ENCODE measurements around the gene CCDC38. TPM values are rescaled to one million over a fixed set of nuclear protein-coding genes. Genes with fewer than 3 reads are reported as not detected.

The CCDC38 gene
- total RNA-seq, 1 donor from 2014 or later, result not detected

DNA sequence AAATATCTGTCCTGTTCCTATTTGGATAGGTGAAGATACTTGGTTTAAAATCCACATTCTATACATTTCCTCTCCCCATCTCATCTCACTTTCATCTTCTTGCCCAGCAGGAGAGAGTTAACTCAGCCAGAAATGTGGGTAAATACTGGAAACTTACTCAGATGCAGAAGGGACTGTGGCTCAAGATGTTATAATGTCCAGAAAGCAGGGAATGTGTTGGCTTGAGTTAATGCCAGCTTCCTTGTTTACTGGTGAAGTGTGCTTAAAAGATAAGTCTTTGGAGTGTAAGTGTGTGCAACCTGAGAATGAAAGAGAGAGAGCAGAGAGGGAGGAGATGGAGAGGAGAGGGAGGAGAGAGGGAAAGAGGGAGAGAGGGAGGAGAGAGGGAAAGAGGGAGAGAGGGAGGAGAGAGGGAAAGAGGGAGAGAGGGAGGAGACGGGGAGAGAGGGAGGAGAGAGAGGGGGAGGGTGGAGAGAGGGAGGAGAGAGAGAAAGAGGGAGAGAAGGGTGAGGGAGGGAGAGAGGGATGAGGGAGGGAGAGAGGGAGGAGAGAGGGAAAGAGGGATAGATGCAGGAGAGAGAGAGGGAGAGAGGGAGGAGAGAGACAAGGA, 105.7 kb downstream of the CCDC38 start:
- Mint-ChIP-seq H3K4me1 (ENCODE audit: low read depth) (no peaks in the 10 kb centered on the region), H3K36me3 (ENCODE audit: low read depth) (no peaks in the 10 kb centered on the region), H3K27ac (no peak overlapping the region), H3K9me3 (no peaks in the 10 kb centered on the region), H3K4me3 (no peak overlapping the region), H3K27me3 (ENCODE audit: insufficient read depth) (peaks cover 18% of the 10 kb centered on the region)
- DNase-seq (ENCODE audit: low spot score), result no peak
- intact Hi-C loops (cut with micrococcal nuclease), result no loop called here

DNA sequence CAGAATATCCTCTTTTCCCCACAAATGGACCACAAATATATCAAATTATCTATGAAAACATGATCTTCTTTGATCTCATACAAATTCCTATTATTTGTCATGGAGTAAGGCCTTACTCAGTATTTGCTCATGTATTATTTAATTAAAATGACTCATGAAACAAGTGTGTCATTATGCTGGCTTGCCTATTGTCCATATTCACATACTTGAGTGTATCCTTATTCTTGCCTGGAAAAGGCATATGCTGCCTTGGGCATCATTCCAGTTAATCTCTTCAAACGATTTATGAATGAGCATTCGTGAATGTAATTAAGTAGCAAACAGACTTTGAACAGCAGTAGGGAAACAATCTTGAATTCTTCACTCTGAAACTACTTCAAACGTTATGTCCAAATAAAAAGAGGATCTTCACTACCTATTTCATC, 106.2 kb downstream of the CCDC38 start:
- H3K4me3 Mint-ChIP-seq, result no peak overlapping the region
- H3K27ac Mint-ChIP-seq, result no peak overlapping the region
- intact Hi-C loops (cut with micrococcal nuclease), result no loop called here
- no peaks in the 10 kb centered on the region for H3K4me1 Mint-ChIP-seq (ENCODE audit: low read depth)
- no peak for DNase-seq (ENCODE audit: low spot score)
- H3K9me3 Mint-ChIP-seq, result no peaks in the 10 kb centered on the region
- H3K36me3 Mint-ChIP-seq (ENCODE audit: low read depth), result no peaks in the 10 kb centered on the region
- H3K27me3 Mint-ChIP-seq (ENCODE audit: insufficient read depth), result peaks cover 18% of the 10 kb centered on the region

DNA sequence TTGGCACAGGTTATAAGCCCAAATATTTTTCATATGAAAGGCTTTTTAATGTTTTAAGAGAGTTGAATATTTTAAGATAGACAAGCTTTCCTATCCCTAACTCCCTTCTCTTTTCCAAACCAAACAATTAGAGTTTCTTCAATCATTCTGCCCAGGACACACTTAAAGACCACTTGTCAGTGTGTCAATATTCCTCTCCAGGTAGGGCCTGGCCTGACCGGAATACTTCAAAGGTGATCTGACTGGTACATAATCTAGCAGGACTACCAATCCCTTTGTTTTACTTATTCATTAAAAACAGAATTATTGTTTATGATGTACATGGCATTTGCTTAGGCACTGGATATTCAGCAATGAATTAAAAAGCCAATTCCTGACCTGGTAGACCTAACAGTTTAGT, 107.8 kb downstream of the CCDC38 start:
- Mint-ChIP-seq H3K36me3 (ENCODE audit: low read depth) (no peaks in the 10 kb centered on the region), H3K27me3 (ENCODE audit: insufficient read depth) (peaks cover 25% of the 10 kb centered on the region), H3K9me3 (no peaks in the 10 kb centered on the region), H3K4me1 (ENCODE audit: low read depth) (no peaks in the 10 kb centered on the region), H3K4me3 (no peak overlapping the region), H3K27ac (no peak overlapping the region)
- intact Hi-C loops (cut with micrococcal nuclease), result no loop called here
- no peak for DNase-seq (ENCODE audit: low spot score)

DNA sequence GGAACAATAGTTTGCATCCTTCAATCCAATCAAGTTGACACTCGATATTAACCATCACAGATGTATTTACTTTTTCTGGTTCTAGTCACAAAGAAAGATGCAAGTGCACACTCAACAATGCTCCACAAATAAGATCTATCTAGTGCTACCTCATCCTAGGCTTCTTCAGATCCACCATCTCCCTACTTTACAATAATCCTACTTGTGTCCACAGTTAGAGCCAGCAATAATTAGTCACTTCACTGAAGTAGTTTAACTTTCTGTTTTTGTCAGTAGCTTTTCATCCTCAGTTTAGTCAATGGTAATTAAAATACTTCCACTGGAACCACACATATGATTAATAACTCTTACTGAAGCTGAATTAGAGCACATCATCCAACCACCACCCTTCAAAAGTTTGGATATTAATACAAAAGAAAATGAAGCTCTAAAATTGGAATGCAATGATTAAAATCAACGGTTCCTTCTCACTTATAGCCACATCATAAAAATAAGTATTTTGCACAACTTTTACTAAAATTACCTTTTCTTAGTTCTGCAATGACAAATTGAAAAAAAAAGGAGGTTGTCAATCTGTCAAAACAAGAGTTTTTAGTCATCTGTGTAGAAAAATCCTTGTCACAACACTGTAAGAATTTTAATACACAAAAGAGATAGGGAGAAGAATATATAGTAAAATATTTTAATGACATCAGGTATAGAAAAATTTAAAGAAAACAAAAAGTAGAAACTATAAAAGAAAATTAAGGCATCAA, 111.9 kb downstream of the CCDC38 start:
- H3K9me3 Mint-ChIP-seq, result no peaks in the 10 kb centered on the region
- no peak for DNase-seq (ENCODE audit: low spot score)
- peaks cover 13% of the 10 kb centered on the region for H3K27me3 Mint-ChIP-seq (ENCODE audit: insufficient read depth)
- no peak overlapping the region for H3K27ac Mint-ChIP-seq
- no peaks in the 10 kb centered on the region for H3K4me1 Mint-ChIP-seq (ENCODE audit: low read depth)
- no peak overlapping the region for H3K4me3 Mint-ChIP-seq
- intact Hi-C loops (cut with micrococcal nuclease), result no loop called here
- no peaks in the 10 kb centered on the region for H3K36me3 Mint-ChIP-seq (ENCODE audit: low read depth)

DNA sequence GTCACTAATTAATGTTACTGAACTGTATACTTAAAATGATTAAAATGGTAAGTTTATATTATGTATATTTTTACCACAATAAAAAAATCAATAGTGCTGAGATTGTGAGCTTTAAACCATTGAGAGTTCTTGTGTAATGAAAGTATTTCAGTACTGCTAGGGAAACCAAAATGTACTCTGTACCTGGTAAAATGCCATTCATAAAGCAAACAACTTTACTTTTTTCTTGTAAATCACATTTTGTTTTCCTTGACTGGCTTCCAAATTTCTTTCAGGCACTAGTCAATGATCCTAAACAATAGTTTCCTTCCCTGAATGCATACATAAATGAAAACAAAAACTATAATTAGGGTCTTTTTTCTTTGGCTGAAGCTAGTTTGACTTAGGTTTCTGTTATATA, 113.0 kb downstream of the CCDC38 start:
- no peak for DNase-seq (ENCODE audit: low spot score)
- Mint-ChIP-seq H3K9me3 (no peaks in the 10 kb centered on the region), H3K4me1 (ENCODE audit: low read depth) (no peaks in the 10 kb centered on the region), H3K27ac (no peak overlapping the region), H3K4me3 (no peak overlapping the region), H3K27me3 (ENCODE audit: insufficient read depth) (peaks cover 15% of the 10 kb centered on the region), H3K36me3 (ENCODE audit: low read depth) (no peaks in the 10 kb centered on the region)
- intact Hi-C loops (cut with micrococcal nuclease), result loop anchor here (5.0 kb wide), 1 partner anchor 168 kb away; the partner anchor contains the start of gene HAL

DNA sequence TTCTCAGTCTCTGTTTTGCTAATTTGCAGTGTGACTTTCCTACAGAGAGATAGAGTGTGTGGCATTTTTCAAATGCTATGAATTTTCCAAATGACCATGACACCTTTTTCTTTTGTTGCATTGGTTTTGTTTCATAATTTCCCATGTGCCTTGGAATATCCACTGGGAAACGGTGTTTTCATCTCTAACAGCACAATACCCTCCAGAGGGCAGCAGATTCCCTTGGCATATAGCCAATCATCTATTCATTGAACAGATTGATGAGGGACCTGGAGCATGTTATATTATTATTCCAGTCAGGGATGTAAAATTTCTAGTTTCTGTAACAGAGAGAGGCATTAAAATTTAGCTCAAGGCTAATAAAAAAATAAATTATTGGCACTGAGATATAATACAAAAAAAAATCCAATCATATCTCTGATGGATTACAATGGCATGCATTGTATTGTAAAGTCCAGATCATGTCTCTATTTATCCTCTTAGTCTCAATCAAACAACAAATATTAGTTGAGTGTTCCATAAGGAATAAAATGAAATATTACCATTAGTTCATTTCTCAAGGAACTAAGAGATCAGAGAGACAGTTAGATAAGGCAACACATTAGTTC, 122.2 kb downstream of the CCDC38 start:
- Mint-ChIP-seq H3K4me1 (ENCODE audit: low read depth) (no peaks in the 10 kb centered on the region), H3K27ac (no peak overlapping the region), H3K4me3 (no peak overlapping the region), H3K27me3 (ENCODE audit: insufficient read depth) (peaks cover 22% of the 10 kb centered on the region), H3K36me3 (ENCODE audit: low read depth) (no peaks in the 10 kb centered on the region), H3K9me3 (no peaks in the 10 kb centered on the region)
- intact Hi-C loops (cut with micrococcal nuclease), result no loop called here
- DNase-seq (ENCODE audit: low spot score), result no peak

Other genes starting within 250 kb of the CCDC38 start
- gene NTN4, start 151.8 kb downstream of the CCDC38 start, total RNA-seq, result not detected in 2 replicates
- gene SNRPF, start 83.7 kb downstream of the CCDC38 start, total RNA-seq, result 65.6 and 70.9 TPM in 2 replicates
- 0.21 and 0.27 TPM in 2 replicates for gene AMDHD1, start 717 bp upstream of the CCDC38 start, total RNA-seq
- gene HAL, start 53.7 kb upstream of the CCDC38 start, total RNA-seq, result 0.37 and 0.65 TPM in 2 replicates
- 57.3 and 59.6 TPM in 2 replicates for gene LTA4H, start 93.0 kb upstream of the CCDC38 start, total RNA-seq

All from activated T-helper 1 cell treated with anti-CD3 and anti-CD28 coated beads, Interleukin-12 subunit alpha, Interleukin-12 subunit beta, Interleukin-2, Interleukin-4 antibody, amounts not matched to agents 30 ng/mL and 10 ng/mL and 1 ng/mL, durations not matched to agents 14 hours and 24 hours and 36 hours (primary cell).